Activated CD4-positive, CD25-positive, alpha-beta regulatory T cell treated with anti-CD3 and anti-CD28 coated beads, Interleukin-2, amount 50 U/mL, for 16 hours (primary cell): ENCODE results near the gene INPP1.

Experiments
- DNase-seq: peaks from one replicate; pipeline ENCODE4 v3.0.0-alpha.2; 2020; ENCODE audit warnings: low read depth, low spot score

Gene INPP1

GRCh38 chr2:190408538-190409271 is 65.3 kb downstream of the INPP1 start:
- peak; percentile 42 for DNase-seq

GRCh38 chr2:190409616-190410015 is 66.2 kb downstream of the INPP1 start:
- no peak for DNase-seq

- DNase-seq: no peak
These were observed 66.8 kb downstream of the INPP1 start for GRCh38 chr2:190410166-190410565.

- DNase-seq: no peak
These were observed 69.6 kb downstream of the INPP1 start for GRCh38 chr2:190412966-190413365.

- DNase-seq: no peak
These were observed 70.0 kb downstream of the INPP1 start for GRCh38 chr2:190413421-190413820.

GRCh38 chr2:190415251-190415650 is 71.9 kb downstream of the INPP1 start:
- no peak for DNase-seq

- no peak for DNase-seq
These were observed 72.7 kb downstream of the INPP1 start for GRCh38 chr2:190415794-190416775.

GRCh38 chr2:190417045-190417842 is 73.9 kb downstream of the INPP1 start:
- DNase-seq: no peak

GRCh38 chr2:190418727-190419126 is 75.3 kb downstream of the INPP1 start:
- no peak for DNase-seq

- DNase-seq: no peak
These were observed 77.4 kb downstream of the INPP1 start for GRCh38 chr2:190420801-190421200.
